ENCODE data around the gene PTOV1.

DNA sequence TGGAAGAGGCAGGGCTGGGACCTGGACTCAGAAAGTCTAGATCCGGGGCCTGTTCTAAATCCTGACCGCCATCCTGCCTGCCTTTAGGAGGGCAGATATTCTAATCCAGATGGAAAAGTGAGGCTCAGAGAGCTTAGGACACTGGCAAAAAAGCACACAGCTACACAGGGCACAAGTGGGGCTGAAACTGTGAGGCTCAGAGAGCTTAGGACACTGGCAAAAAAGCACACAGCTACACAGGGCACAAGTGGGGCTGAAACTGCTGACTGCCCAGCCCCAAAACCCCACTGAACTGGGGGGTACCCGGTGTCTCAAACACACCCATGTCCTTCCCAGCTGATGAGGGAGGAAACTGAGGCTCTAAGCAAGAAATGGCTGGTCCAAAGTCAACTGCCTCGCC is 24.2 kb downstream of the PTOV1 start:
- no peak for TF ChIP-seq POLR2A (IDR thresholded peaks at IDR 0.05; ENCODE audit: low read depth, low read length)
- TF ChIP-seq POLR2AphosphoS5 (IDR thresholded peaks at IDR 0.05; ENCODE audit: low read depth, low read length) = no peak
- no peak for TF ChIP-seq TAF1 (IDR thresholded peaks at IDR 0.05; ENCODE audit: borderline replicate concordance, low read depth, low read length)

All from GM12892 (cell line).